Effector memory CD8-positive, alpha-beta T cell (primary cell): ENCODE results near the gene PHF5A.
A peak's percentile ranks its signal among the peaks of the same experiment; 100 is the strongest.
"Not testable (repeated sequence)": the region's sequence is repeated elsewhere in the genome, so short reads cannot be mapped to it uniquely, and the experiment has no call there.

ENCODE experiments used
- ATAC-seq: fragments of 150-1000 bp; cut with Tn5 transposase; replicated peaks from 2 replicates; pipeline ENCODE4 v1.10.0; 2021; ENCODE audit warnings: mild to moderate bottlenecking, moderate library complexity
- DNase-seq, 3 experiments: peaks; one replicate each; pipeline ENCODE4 v3.0.0; 2021
- H3K27ac Mint-ChIP-seq, 2 donors: one replicate each; pipeline ENCODE4 v1.8.0; 2022; ENCODE audit warnings: mild to moderate bottlenecking in 2 of 2, mixed read lengths in 2 of 2, moderate library complexity in 2 of 2
- H3K27me3 Mint-ChIP-seq, 2 donors: one replicate each; pipeline ENCODE4 v1.8.0; 2022; ENCODE audit warnings: mixed read lengths in 2 of 2
- H3K36me3 Mint-ChIP-seq: one replicate; pipeline ENCODE4 v1.8.0; 2022; ENCODE audit warnings: mild to moderate bottlenecking, moderate library complexity, mixed read lengths; ENCODE audit not compliant: insufficient read depth
- H3K4me1 Mint-ChIP-seq, 2 donors: one replicate each; pipeline ENCODE4 v1.8.0; 2022; ENCODE audit warnings: low read depth in 2 of 2, mixed read lengths in 2 of 2
- H3K4me3 Mint-ChIP-seq, 2 donors: one replicate each; pipeline ENCODE4 v1.8.0; 2022; ENCODE audit warnings: mild to moderate bottlenecking in 2 of 2, mixed read lengths in 2 of 2, moderate library complexity in 2 of 2
- H3K9me3 Mint-ChIP-seq, 2 donors: one replicate each; pipeline ENCODE4 v1.8.0; 2022; ENCODE audit warnings: mixed read lengths in 2 of 2

PHF5A gene

GRCh38 chr22:41480397-41480735 is 11.9 kb upstream of the PHF5A start:
- ATAC-seq (no peak), DNase-seq (no peak)
- H3K36me3 Mint-ChIP-seq, result peaks cover 27% of the 10 kb centered on the region
- H3K27ac Mint-ChIP-seq, result no peak overlapping the region
- no peaks in the 10 kb centered on the region for H3K9me3 Mint-ChIP-seq
- no peak overlapping the region for H3K4me3 Mint-ChIP-seq
- H3K27me3 Mint-ChIP-seq, result no peaks in the 10 kb centered on the region
- H3K4me1 Mint-ChIP-seq, result peaks cover 29 to 42% of the 10 kb centered on the region in 2 donors

GRCh38 chr22:41479671-41480396 is 11.3 kb upstream of the PHF5A start:
- Mint-ChIP-seq H3K9me3 (no peaks in the 10 kb centered on the region), H3K36me3 (peaks cover 26% of the 10 kb centered on the region), H3K4me1 (peaks cover 30 to 42% of the 10 kb centered on the region in 2 donors), H3K4me3 (no peak overlapping the region), H3K27me3 (no peaks in the 10 kb centered on the region), H3K27ac (no peak overlapping the region)
- DNase-seq (no peak), ATAC-seq (no peak)

GRCh38 chr22:41478891-41479521 is 10.5 kb upstream of the PHF5A start:
- peaks cover 28 to 40% of the 10 kb centered on the region in 2 donors for H3K4me1 Mint-ChIP-seq
- no peak overlapping the region for H3K4me3 Mint-ChIP-seq
- DNase-seq, result no peak
- no peaks in the 10 kb centered on the region for H3K27me3 Mint-ChIP-seq
- H3K36me3 Mint-ChIP-seq, result peaks cover 32% of the 10 kb centered on the region
- peak overlapping the region in 1 of 2 donors; percentile 38 for H3K27ac Mint-ChIP-seq
- no peaks in the 10 kb centered on the region for H3K9me3 Mint-ChIP-seq
- ATAC-seq, result no peak

GRCh38 chr22:41478473-41478872 is 10.0 kb upstream of the PHF5A start:
- Mint-ChIP-seq H3K27me3 (no peaks in the 10 kb centered on the region), H3K27ac (peak overlapping the region in 1 of 2 donors; percentile 38), H3K9me3 (no peaks in the 10 kb centered on the region), H3K4me1 (peaks cover 30 to 42% of the 10 kb centered on the region in 2 donors), H3K36me3 (peaks cover 32% of the 10 kb centered on the region), H3K4me3 (no peak overlapping the region)
- ATAC-seq (no peak), DNase-seq (no peak)

- no peaks in the 10 kb centered on the region for H3K9me3 Mint-ChIP-seq
- H3K36me3 Mint-ChIP-seq, result peaks cover 41% of the 10 kb centered on the region
- no peak for DNase-seq
- H3K4me1 Mint-ChIP-seq, result peaks cover 16 to 26% of the 10 kb centered on the region in 2 donors
- ATAC-seq, result no peak
- H3K4me3 Mint-ChIP-seq, result no peak overlapping the region
- no peak overlapping the region for H3K27ac Mint-ChIP-seq
- no peaks in the 10 kb centered on the region for H3K27me3 Mint-ChIP-seq
These were observed 6.5 kb upstream of the PHF5A start for GRCh38 chr22:41474872-41475451.

GRCh38 chr22:41471568-41471967 is 3.1 kb upstream of the PHF5A start:
- Mint-ChIP-seq H3K4me1 (peaks cover 29 to 35% of the 10 kb centered on the region in 2 donors), H3K27ac (no peak overlapping the region)

GRCh38 chr22:41470886-41471285 is 2.4 kb upstream of the PHF5A start:
- H3K27ac Mint-ChIP-seq, result peak overlapping the region in 1 of 2 donors; percentile 15
- peaks cover 60% of the 10 kb centered on the region for H3K36me3 Mint-ChIP-seq

More at GRCh38 chr22:41471568-41471967, 3.1 kb upstream of the PHF5A start:
- Mint-ChIP-seq H3K4me3 (no peak overlapping the region), H3K27me3 (no peaks in the 10 kb centered on the region), H3K9me3 (no peaks in the 10 kb centered on the region), H3K36me3 (peaks cover 54% of the 10 kb centered on the region)
- no peak for ATAC-seq
- DNase-seq, result no peak

GRCh38 chr22:41469218-41469851 is 843 bp upstream of the PHF5A start:
- peak overlapping the region; percentile 91 to 98 for H3K4me3 Mint-ChIP-seq
- peak; percentile 1 for ATAC-seq
- peak overlapping the region; percentile 99 for H3K27ac Mint-ChIP-seq
- no peaks in the 10 kb centered on the region for H3K9me3 Mint-ChIP-seq
- H3K4me1 Mint-ChIP-seq, result peaks cover 31 to 35% of the 10 kb centered on the region in 2 donors
- no peaks in the 10 kb centered on the region for H3K27me3 Mint-ChIP-seq
- H3K36me3 Mint-ChIP-seq, result peaks cover 63% of the 10 kb centered on the region
- DNase-seq, result no peak

More at GRCh38 chr22:41470886-41471285, 2.4 kb upstream of the PHF5A start:
- peak overlapping the region; percentile 42 to 44 for H3K4me3 Mint-ChIP-seq
- no peaks in the 10 kb centered on the region for H3K27me3 Mint-ChIP-seq
- H3K4me1 Mint-ChIP-seq, result peaks cover 29 to 35% of the 10 kb centered on the region in 2 donors
- DNase-seq (no peak), ATAC-seq (no peak)
- no peaks in the 10 kb centered on the region for H3K9me3 Mint-ChIP-seq

GRCh38 chr22:41461901-41462300 is 6.6 kb downstream of the PHF5A start:
- Mint-ChIP-seq H3K27me3 (no peaks in the 10 kb centered on the region), H3K4me3 (no peak overlapping the region), H3K4me1 (peaks cover 0 to 3% of the 10 kb centered on the region in 2 donors), H3K9me3 (no peaks in the 10 kb centered on the region), H3K27ac (peak overlapping the region in 1 of 2 donors; percentile 12), H3K36me3 (peaks cover 80% of the 10 kb centered on the region)
- ATAC-seq (no peak), DNase-seq (no peak)

GRCh38 chr22:41460071-41460470 is 8.4 kb downstream of the PHF5A start:
- not testable (repeated sequence) for H3K27me3 Mint-ChIP-seq, H3K4me1 Mint-ChIP-seq, H3K9me3 Mint-ChIP-seq, ATAC-seq, H3K27ac Mint-ChIP-seq, DNase-seq, H3K4me3 Mint-ChIP-seq
- peaks cover 69% of the 10 kb centered on the region for H3K36me3 Mint-ChIP-seq

GRCh38 chr22:41459431-41459830 is 9.1 kb downstream of the PHF5A start:
- H3K36me3 Mint-ChIP-seq, result peaks cover 63% of the 10 kb centered on the region
- H3K4me1 Mint-ChIP-seq, result no peaks in the 10 kb centered on the region

GRCh38 chr22:41458161-41458728 is 10.2 kb downstream of the PHF5A start:
- Mint-ChIP-seq H3K4me1 (no peaks in the 10 kb centered on the region), H3K36me3 (peaks cover 56% of the 10 kb centered on the region), H3K27me3 (no peaks in the 10 kb centered on the region), H3K4me3 (no peak overlapping the region), H3K27ac (peak overlapping the region; percentile 41 to 65), H3K9me3 (no peaks in the 10 kb centered on the region)
- ATAC-seq (no peak), DNase-seq (no peak)

More at GRCh38 chr22:41459431-41459830, 9.1 kb downstream of the PHF5A start:
- H3K9me3 Mint-ChIP-seq, result no peaks in the 10 kb centered on the region
- no peak overlapping the region for H3K4me3 Mint-ChIP-seq
- ATAC-seq (no peak), DNase-seq (no peak)
- H3K27me3 Mint-ChIP-seq, result no peaks in the 10 kb centered on the region
- H3K27ac Mint-ChIP-seq, result no peak overlapping the region

GRCh38 chr22:41448189-41448808 is 20.2 kb downstream of the PHF5A start:
- DNase-seq (peak; percentile 81 to 85 (median 85)), ATAC-seq (peak; percentile 69)
- peaks cover 29 to 30% of the 10 kb centered on the region in 2 donors for H3K4me1 Mint-ChIP-seq
- H3K27ac Mint-ChIP-seq, result peak overlapping the region; percentile 91 to 96
- peak overlapping the region; percentile 84 to 99 for H3K4me3 Mint-ChIP-seq
- H3K36me3 Mint-ChIP-seq, result peaks cover 55% of the 10 kb centered on the region
- H3K27me3 Mint-ChIP-seq, result no peaks in the 10 kb centered on the region
- no peaks in the 10 kb centered on the region for H3K9me3 Mint-ChIP-seq
